ENCODE results near the gene POMC.

DNA sequence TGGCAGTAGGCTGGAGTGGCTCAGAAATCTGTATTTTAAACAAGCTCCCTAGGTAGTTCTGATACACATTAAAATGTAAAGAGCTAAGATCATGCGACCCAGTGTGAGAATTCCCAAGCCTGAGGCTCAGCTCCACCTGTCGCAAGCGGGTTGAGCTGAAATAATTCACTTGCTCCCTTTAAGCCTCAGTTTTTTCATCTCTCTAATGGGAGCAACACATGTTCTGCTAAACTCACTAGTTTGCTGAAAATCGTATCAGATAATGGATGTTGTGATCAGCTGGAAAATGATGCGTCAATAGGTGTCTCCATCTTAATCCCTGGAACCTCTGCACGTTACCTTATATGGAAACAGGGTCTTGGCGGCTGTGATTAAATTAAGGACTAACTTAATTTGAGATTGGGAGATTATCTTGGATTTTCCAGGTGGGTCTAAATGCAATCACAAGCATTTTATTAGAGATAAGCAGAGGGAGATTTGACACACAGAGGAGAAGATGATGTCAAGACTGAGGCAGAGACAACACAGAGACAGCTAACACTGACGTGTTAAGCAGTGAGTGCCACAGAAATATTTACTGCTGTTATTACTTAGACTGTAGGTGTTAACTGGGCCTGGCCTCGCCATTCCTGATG lies 53.0 kb downstream of the POMC start:
- TF ChIP-seq, protein P1, sequence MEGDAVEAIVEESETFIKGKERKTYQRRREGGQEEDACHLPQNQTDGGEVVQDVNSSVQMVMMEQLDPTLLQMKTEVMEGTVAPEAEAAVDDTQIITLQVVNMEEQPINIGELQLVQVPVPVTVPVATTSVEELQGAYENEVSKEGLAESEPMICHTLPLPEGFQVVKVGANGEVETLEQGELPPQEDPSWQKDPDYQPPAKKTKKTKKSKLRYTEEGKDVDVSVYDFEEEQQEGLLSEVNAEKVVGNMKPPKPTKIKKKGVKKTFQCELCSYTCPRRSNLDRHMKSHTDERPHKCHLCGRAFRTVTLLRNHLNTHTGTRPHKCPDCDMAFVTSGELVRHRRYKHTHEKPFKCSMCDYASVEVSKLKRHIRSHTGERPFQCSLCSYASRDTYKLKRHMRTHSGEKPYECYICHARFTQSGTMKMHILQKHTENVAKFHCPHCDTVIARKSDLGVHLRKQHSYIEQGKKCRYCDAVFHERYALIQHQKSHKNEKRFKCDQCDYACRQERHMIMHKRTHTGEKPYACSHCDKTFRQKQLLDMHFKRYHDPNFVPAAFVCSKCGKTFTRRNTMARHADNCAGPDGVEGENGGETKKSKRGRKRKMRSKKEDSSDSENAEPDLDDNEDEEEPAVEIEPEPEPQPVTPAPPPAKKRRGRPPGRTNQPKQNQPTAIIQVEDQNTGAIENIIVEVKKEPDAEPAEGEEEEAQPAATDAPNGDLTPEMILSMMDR (IDR thresholded peaks at IDR 0.05; ENCODE audit: low read length) = no peak
- TF ChIP-seq EZH2 (IDR thresholded peaks at IDR 0.05; ENCODE audit: borderline replicate concordance, low read length) = no peak

Data from OCI-LY1 (cell line).